ENCODE data around the gene SLC18B1. TPM values are rescaled to one million over a fixed set of nuclear protein-coding genes. Genes with fewer than 3 reads are reported as not detected.

SLC18B1 gene
- 2.7 TPM for total RNA-seq
- long read RNA-seq, partial matches to known transcripts: 0 of 1 reads
- long read RNA-seq, other reads (novel, unspliced or antisense): 1 of 1 reads

DNA sequence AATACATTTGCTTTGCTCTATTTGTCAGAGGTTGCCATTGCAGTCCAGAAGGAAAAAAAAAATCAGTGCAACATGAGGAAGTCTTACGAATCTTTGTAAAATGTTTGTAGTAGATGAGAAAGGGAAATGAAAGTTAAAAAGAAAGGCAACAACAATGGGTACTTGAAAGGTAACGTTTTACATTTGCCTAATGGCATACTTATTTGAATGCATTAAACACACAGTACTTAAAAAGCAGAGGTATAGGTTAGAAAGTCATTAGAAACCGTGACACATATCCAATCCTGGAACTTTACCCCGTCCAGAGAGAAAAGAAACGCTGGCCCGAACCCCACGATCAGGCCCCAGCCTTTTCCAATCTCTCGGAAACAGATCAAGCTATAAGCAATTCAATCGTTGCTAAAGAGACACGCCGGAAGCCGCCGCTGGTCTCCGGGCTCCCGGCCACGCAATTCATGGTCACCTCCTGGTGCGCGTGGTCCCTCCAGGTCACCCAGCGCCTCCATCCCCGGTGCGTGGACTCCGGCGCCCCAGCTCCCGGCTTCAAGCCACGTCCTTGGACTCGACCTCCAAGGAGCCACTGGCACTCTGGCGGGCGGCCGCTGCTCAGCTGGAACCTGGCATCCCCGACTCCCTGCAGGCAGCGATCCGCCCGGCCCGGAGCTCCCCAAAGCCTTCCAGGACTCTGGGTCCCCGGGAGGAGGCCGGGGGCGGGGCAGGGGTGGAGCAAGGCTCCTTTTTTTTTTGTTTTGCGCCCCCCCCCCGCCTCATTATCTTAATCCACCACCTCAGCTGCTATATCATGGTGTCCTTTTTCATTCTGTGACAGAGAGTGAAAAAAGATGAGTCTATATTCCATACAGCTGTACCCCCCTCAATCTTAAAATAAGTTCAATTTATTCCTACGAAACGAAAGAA, at the start of gene SLC18B1:
SLC18B1 (minus strand) TSS at position 687 of the 918 bp plus-strand sequence; CDS start at position 506, 181 bp downstream.
- peaks cover 7% of the 10 kb centered on the region for H3K9me3 ChIP-seq (replicated peaks)
- intact Hi-C loops (cut with micrococcal nuclease): no loop called here
- no peak for TF ChIP-seq CTCF (IDR thresholded peaks at IDR 0.05; ENCODE audit: borderline replicate concordance)
- H3K4me3 ChIP-seq: peak within 1 kb of the TSS; percentile 81
- peak; percentile 60 for DNase-seq
- H3K27me3 ChIP-seq (ENCODE audit: low read depth): no peaks in the 10 kb centered on the region
- peak within 1 kb of the TSS; percentile 74 for H3K27ac ChIP-seq (replicated peaks)
- H3K36me3 ChIP-seq: no peaks in the 10 kb centered on the region
- peaks cover 12% of the 10 kb centered on the region for H3K4me1 ChIP-seq

DNA sequence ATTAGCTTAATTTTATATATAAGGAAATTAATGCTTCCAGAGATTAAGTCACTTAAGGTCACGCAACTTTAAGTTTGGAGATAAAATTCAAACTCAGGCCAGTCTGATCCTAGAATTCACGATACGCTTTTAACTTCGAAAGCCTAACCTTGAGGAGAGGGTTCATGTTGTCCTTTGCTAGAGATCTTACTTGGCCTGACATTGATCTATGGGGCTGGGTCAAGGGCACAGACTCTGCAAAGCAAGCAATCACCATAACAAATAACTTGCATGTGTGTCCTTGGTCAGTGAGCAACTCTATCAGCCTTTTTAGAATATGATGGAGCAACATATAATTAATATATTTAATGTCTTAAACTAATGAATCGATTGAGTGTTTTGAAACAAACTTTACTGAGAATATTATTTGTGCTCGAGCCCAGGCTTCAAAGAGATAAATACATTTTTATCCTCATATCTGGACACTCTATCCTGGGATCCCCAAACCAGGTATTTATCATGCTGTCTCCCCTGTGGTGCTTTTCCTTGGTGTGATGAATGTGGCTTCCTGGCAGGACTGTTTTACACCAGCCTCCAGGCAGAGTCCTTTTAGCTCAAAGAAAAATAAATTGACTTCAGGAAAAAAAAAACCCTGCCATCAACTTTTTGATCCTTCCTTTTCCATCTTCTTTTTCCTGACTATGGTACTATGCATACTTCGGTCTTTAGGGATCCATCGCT, 45.0 kb upstream of the SLC18B1 start:
- no peaks in the 10 kb centered on the region for H3K4me1 ChIP-seq
- H3K4me3 ChIP-seq: no peak overlapping the region
- H3K36me3 ChIP-seq: no peaks in the 10 kb centered on the region
- no peaks in the 10 kb centered on the region for H3K27me3 ChIP-seq (ENCODE audit: low read depth)
- TF ChIP-seq CTCF (IDR thresholded peaks at IDR 0.05; ENCODE audit: borderline replicate concordance): no peak
- no peak overlapping the region for H3K27ac ChIP-seq (replicated peaks)
- DNase-seq: no peak
- intact Hi-C loops (cut with micrococcal nuclease): no loop called here
- no peaks in the 10 kb centered on the region for H3K9me3 ChIP-seq (replicated peaks)

DNA sequence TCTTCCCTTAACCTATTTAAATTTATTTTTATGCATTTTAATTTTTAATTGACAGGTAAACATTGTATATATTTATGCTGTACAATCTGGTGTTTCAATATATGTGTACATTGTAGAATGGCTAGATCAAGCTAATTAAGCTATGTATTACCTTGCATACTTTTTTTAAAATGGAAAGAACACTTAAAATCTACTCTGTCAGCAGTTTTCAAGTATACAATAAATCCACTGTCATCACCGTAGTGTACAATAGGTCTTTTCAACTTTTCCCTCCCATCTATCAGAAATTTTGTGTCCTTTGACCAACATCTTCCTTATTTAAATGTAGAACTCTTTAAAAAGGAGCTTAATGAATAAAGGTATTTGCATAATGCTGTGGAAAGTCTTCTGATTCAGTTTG, 43.5 kb upstream of the SLC18B1 start:
- TF ChIP-seq CTCF (IDR thresholded peaks at IDR 0.05; ENCODE audit: borderline replicate concordance): no peak
- no peak overlapping the region for H3K27ac ChIP-seq (replicated peaks)
- DNase-seq: no peak
- no peaks in the 10 kb centered on the region for H3K27me3 ChIP-seq (ENCODE audit: low read depth)
- H3K36me3 ChIP-seq: no peaks in the 10 kb centered on the region
- H3K9me3 ChIP-seq (replicated peaks): no peaks in the 10 kb centered on the region
- H3K4me1 ChIP-seq: no peaks in the 10 kb centered on the region
- no peak overlapping the region for H3K4me3 ChIP-seq
- intact Hi-C loops (cut with micrococcal nuclease): no loop called here

- H3K4me1 ChIP-seq: no peaks in the 10 kb centered on the region
- no peak overlapping the region for H3K27ac ChIP-seq (replicated peaks)
- intact Hi-C loops (cut with micrococcal nuclease): loop anchor here (5.0 kb wide), 1 partner anchor 719 kb away; no protein-coding TSS in a partner anchor
- no peak for DNase-seq
- no peaks in the 10 kb centered on the region for H3K36me3 ChIP-seq
- no peak overlapping the region for H3K4me3 ChIP-seq
- no peak for TF ChIP-seq CTCF (IDR thresholded peaks at IDR 0.05; ENCODE audit: borderline replicate concordance)
- no peaks in the 10 kb centered on the region for H3K27me3 ChIP-seq (ENCODE audit: low read depth)
- H3K9me3 ChIP-seq (replicated peaks): no peaks in the 10 kb centered on the region
Measured at GRCh38 chr6:132832891-132833290, 34.5 kb upstream of the SLC18B1 start.

DNA sequence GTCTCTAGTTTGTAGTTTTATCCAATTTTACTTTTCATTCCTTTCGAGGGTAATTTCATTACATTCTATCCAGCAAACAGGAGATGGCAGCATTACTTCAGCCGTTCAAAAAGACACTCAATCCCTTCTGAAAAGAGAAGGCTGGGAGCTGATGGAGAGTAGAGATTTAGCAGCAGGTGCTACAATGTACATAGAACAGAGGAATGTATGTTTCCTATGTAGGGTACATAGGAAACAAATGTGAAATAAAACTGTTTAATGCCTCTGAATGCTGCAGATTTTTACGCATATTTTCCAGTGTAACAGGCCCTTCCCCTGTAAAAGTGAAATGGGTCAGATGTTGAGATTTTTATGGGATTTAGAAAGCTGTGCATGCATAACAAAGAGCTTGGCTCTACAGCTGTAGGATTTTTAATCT, 31.9 kb upstream of the SLC18B1 start:
- H3K9me3 ChIP-seq (replicated peaks): no peaks in the 10 kb centered on the region
- TF ChIP-seq CTCF (IDR thresholded peaks at IDR 0.05; ENCODE audit: borderline replicate concordance): peak; percentile 58
- H3K27ac ChIP-seq (replicated peaks): no peak overlapping the region
- no peak overlapping the region for H3K4me3 ChIP-seq
- H3K4me1 ChIP-seq: no peaks in the 10 kb centered on the region
- H3K36me3 ChIP-seq: no peaks in the 10 kb centered on the region
- no peaks in the 10 kb centered on the region for H3K27me3 ChIP-seq (ENCODE audit: low read depth)
- DNase-seq: no peak
- intact Hi-C loops (cut with micrococcal nuclease): loop anchor here (5.0 kb wide), 1 partner anchor 722 kb away; no protein-coding TSS in a partner anchor

Measured in left ventricle myocardium inferior (tissue), 1 donor.